ENCODE measurements around the gene UGT2B7. TPM values are rescaled to one million over a fixed set of nuclear protein-coding genes. Genes with fewer than 3 reads are reported as not detected.

UGT2B7 gene
- total and polyA plus RNA-seq, 2 experiments from 2014 or later, result not detected

GRCh38 chr4:69092190-69092589 is 4.1 kb upstream of the UGT2B7 start:
- Histone ChIP-seq H3K4me1 (ENCODE audit: insufficient read depth) (no peaks in the 10 kb centered on the region), H4K20me1 (replicated peaks; ENCODE audit: insufficient read depth) (no peaks in the 10 kb centered on the region), H3K4me2 (no peak overlapping the region), H3K27me3 (ENCODE audit: insufficient read depth) (no peaks in the 10 kb centered on the region), H3K36me3 (ENCODE audit: insufficient read depth) (no peaks in the 10 kb centered on the region), H3K79me2 (replicated peaks; ENCODE audit: insufficient read depth) (no peaks in the 10 kb centered on the region), H3K27ac (ENCODE audit: low read depth) (no peak overlapping the region), H2AFZ (no peak overlapping the region), H3K9me2 (ENCODE audit: insufficient read depth) (peaks cover 7% of the 10 kb centered on the region; the same call in 1 of the 2 replicates), H3F3A (replicated peaks; ENCODE audit: low read depth) (no peaks in the 10 kb centered on the region), H3K4me3 (no peak overlapping the region)
- DNase-seq (ENCODE audit: low spot score) (no peak), ATAC-seq (no peak)
- Mint-ChIP-seq H3K36me3 (ENCODE audit: low read depth) (no peaks in the 10 kb centered on the region), H3K27ac (no peak overlapping the region), H3K4me1 (peaks cover 3% of the 10 kb centered on the region; the same call in 1 of the 3 replicates), H3K9me3 (no peaks in the 10 kb centered on the region), H3K27me3 (ENCODE audit: insufficient read depth, low read depth, poor library complexity) (no peaks in the 10 kb centered on the region), H3K4me3 (no peak overlapping the region)
- no peak for TF ChIP-seq CREB1 (CRISPR knock-in tag; IDR thresholded peaks at IDR 0.05; ENCODE audit: low read depth)
- no peak for TF ChIP-seq STAT1 (IDR thresholded peaks at IDR 0.05; ENCODE audit: unreplicated experiment)
- no peak for TF ChIP-seq EZH2phosphoT487 (IDR thresholded peaks at IDR 0.05; ENCODE audit: unreplicated experiment)

- H2AFZ ChIP-seq, result no peak overlapping the region; the same call in 1 of the 2 replicates
- no peak overlapping the region for H3K4me3 Mint-ChIP-seq
- no peak for ATAC-seq
- TF ChIP-seq REST (IDR thresholded peaks at IDR 0.05; ENCODE audit: unreplicated experiment), result no peak
- no peak for TF ChIP-seq POLR2AphosphoS5 (IDR thresholded peaks at IDR 0.05; ENCODE audit: low read depth)
- no peak for TF ChIP-seq ZNF331 (CRISPR knock-in tag; IDR thresholded peaks at IDR 0.05; ENCODE audit: low read depth)
- TF ChIP-seq EZH2phosphoT487 (IDR thresholded peaks at IDR 0.05; ENCODE audit: unreplicated experiment), result no peak
- no peak for TF ChIP-seq CREB1 (CRISPR knock-in tag; IDR thresholded peaks at IDR 0.05; ENCODE audit: low read depth)
- no peak for TF ChIP-seq NANOG (IDR thresholded peaks at IDR 0.05; ENCODE audit: borderline replicate concordance)
- TF ChIP-seq STAT1 (IDR thresholded peaks at IDR 0.05; ENCODE audit: unreplicated experiment), result no peak
- no peak for TF ChIP-seq ZNF462 (CRISPR knock-in tag; IDR thresholded peaks at IDR 0.05)
- TF ChIP-seq CTCF (conservative IDR thresholded peaks at IDR 0.05; ENCODE audit: low read depth in 2 of 2), result no peak
Observed at GRCh38 chr4:69092980-69093568, 3.2 kb upstream of the UGT2B7 start.

More at GRCh38 chr4:69092980-69093568, 3.2 kb upstream of the UGT2B7 start:
- Histone ChIP-seq H3K27ac (ENCODE audit: low read depth) (no peak overlapping the region), H3F3A (replicated peaks; ENCODE audit: low read depth) (no peaks in the 10 kb centered on the region), H3K79me2 (replicated peaks; ENCODE audit: insufficient read depth) (no peaks in the 10 kb centered on the region), H3K27me3 (ENCODE audit: insufficient read depth) (no peaks in the 10 kb centered on the region), H4K20me1 (replicated peaks; ENCODE audit: insufficient read depth) (no peaks in the 10 kb centered on the region), H3K4me2 (no peak overlapping the region), H3K36me3 (ENCODE audit: insufficient read depth) (no peaks in the 10 kb centered on the region), H3K4me3 (no peak overlapping the region), H3K4me1 (ENCODE audit: insufficient read depth) (no peaks in the 10 kb centered on the region), H3K9me2 (ENCODE audit: insufficient read depth) (peaks cover 7% of the 10 kb centered on the region; the same call in 1 of the 2 replicates)
- DNase-seq (ENCODE audit: low spot score), result no peak
- H3K27me3 Mint-ChIP-seq (ENCODE audit: insufficient read depth, low read depth, poor library complexity), result no peaks in the 10 kb centered on the region
- H3K4me1 Mint-ChIP-seq, result peaks cover 3% of the 10 kb centered on the region; the same call in 1 of the 3 replicates
- H3K9me3 Mint-ChIP-seq, result no peaks in the 10 kb centered on the region
- H3K36me3 Mint-ChIP-seq (ENCODE audit: low read depth), result no peaks in the 10 kb centered on the region
- no peak overlapping the region for H3K27ac Mint-ChIP-seq

Data from GM23338 (cell line).